Measurements from ENCODE around the gene C20orf202.

DNA sequence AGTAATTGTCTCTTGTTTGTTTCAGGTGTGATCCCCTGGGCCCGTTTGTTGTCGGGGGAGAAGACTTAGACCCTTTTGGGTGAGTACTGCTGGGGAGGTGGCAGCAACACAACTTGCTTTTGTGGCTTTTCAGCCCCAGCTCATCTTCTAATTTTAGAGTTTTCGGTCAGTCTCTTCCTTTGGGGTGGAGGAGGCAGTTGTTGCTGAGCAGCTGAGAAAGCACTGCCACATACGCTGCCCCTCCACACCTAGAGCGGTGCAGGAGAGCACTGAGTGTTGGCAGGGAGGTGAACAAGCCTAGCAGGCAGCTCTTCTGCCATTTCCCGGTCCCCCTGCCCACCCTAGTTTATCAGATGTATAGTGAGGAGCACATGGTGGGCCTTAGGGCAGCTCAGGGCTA is 40.1 kb upstream of the C20orf202 start:
- TF ChIP-seq, protein P1, sequence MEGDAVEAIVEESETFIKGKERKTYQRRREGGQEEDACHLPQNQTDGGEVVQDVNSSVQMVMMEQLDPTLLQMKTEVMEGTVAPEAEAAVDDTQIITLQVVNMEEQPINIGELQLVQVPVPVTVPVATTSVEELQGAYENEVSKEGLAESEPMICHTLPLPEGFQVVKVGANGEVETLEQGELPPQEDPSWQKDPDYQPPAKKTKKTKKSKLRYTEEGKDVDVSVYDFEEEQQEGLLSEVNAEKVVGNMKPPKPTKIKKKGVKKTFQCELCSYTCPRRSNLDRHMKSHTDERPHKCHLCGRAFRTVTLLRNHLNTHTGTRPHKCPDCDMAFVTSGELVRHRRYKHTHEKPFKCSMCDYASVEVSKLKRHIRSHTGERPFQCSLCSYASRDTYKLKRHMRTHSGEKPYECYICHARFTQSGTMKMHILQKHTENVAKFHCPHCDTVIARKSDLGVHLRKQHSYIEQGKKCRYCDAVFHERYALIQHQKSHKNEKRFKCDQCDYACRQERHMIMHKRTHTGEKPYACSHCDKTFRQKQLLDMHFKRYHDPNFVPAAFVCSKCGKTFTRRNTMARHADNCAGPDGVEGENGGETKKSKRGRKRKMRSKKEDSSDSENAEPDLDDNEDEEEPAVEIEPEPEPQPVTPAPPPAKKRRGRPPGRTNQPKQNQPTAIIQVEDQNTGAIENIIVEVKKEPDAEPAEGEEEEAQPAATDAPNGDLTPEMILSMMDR (IDR thresholded peaks at IDR 0.05): no peak
- TF ChIP-seq POLR2A (IDR thresholded peaks at IDR 0.05): no peak
